Measurements from ENCODE around the gene CCR6. TPM values are rescaled to one million over a fixed set of nuclear protein-coding genes. Genes with fewer than 3 reads are reported as not detected.

Gene CCR6
- total RNA-seq, 6 experiments from 2014 or later = 0.06 to 0.58 (median 0.12) TPM; not detected in 3

DNA sequence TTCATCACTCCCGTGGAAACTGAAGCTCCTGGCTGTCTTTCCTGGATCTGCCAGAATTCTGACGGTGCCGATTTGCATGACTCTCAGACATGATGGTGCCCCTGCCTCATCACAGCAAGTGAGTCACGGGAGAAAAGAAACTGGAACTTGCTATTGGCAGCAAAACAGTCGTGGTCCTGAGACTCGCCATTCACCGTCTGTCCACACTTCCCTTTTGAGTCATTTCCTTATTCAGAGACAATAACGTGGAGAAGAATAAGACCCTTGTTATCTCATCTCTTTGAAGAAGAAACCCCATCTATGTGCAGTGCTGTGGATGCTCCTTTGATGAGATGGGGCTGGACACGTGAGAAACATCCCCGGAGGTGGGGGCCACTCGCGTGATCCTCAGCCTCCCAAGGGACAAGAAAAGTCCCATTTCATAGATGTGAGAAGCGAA lies 30.6 kb downstream of the CCR6 start:
- Histone ChIP-seq H3K4me3 (no peak overlapping the region), H3K27me3 (no peaks in the 10 kb centered on the region), H3K9me3 (no peaks in the 10 kb centered on the region), H3K4me1 (no peaks in the 10 kb centered on the region), H3K36me3 (no peaks in the 10 kb centered on the region), H3K27ac (no peak overlapping the region)
- 37% methylated on average over 11 of the region's 13 CpGs for WGBS (ENCODE audit: insufficient coverage, low coverage, low lambda C conversion rate, missing lambda C conversion rate)
- TF ChIP-seq, protein P1, sequence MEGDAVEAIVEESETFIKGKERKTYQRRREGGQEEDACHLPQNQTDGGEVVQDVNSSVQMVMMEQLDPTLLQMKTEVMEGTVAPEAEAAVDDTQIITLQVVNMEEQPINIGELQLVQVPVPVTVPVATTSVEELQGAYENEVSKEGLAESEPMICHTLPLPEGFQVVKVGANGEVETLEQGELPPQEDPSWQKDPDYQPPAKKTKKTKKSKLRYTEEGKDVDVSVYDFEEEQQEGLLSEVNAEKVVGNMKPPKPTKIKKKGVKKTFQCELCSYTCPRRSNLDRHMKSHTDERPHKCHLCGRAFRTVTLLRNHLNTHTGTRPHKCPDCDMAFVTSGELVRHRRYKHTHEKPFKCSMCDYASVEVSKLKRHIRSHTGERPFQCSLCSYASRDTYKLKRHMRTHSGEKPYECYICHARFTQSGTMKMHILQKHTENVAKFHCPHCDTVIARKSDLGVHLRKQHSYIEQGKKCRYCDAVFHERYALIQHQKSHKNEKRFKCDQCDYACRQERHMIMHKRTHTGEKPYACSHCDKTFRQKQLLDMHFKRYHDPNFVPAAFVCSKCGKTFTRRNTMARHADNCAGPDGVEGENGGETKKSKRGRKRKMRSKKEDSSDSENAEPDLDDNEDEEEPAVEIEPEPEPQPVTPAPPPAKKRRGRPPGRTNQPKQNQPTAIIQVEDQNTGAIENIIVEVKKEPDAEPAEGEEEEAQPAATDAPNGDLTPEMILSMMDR (IDR thresholded peaks at IDR 0.05) = no peak
- TF ChIP-seq POLR2A (IDR thresholded peaks at IDR 0.05) = no peak
- DNase-seq (no peak), ATAC-seq (peak; percentile 42 to 85 (median 64))
- intact Hi-C loops (cut with DNase I) = no loop called here

DNA sequence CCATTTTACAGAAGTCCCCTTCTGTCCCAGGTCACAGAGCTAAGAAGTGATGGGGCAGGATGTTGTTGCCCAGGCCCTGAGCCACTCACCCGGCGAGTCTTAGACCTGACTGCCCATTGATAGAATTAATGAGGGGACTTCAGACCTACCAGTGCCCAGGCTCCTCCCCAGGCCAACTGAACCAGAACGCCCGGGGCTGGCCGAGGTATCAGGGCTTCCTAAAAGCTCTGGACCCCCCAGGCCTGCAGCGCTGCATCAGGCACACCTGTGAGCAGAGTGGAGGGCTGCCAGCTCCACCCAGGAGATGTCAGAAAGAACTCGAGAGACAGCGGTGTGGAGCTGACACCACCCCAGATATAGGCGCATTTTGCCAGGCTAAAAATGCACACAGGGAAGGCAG lies 31.4 kb downstream of the CCR6 start:
- Histone ChIP-seq H3K4me3 (no peak overlapping the region), H3K4me1 (no peaks in the 10 kb centered on the region), H3K27ac (no peak overlapping the region), H3K27me3 (no peaks in the 10 kb centered on the region), H3K36me3 (no peaks in the 10 kb centered on the region), H3K9me3 (no peaks in the 10 kb centered on the region)
- TF ChIP-seq, protein P1 (IDR thresholded peaks at IDR 0.05) = no peak
- no peak for TF ChIP-seq POLR2A (IDR thresholded peaks at IDR 0.05)
- 77% methylated on average over 5 of the region's 9 CpGs for WGBS (ENCODE audit: insufficient coverage, low coverage, low lambda C conversion rate, missing lambda C conversion rate)
- DNase-seq = no peak
- intact Hi-C loops (cut with DNase I) = no loop called here
- ATAC-seq = no peak

DNA sequence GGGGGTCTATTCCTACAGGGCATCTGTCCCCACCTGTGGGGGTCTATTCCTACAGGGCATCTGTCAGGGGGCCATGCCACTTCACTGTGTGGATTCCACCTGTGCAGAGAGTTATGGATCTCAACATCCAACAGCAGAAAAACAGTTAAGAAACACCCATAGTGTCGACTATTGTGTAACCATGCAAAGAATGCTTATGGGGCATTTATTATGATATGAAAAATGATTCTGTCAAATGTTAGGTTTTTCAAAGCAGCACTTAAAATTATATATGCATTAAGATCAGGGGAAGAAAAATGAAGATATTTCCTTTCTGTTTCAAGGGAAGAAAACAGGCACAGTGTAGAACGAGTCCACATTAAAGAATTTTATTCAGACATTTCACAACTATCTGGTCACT lies 32.0 kb downstream of the CCR6 start:
- no peak for DNase-seq
- WGBS (ENCODE audit: insufficient coverage, low coverage, low lambda C conversion rate, missing lambda C conversion rate) = 44% methylated on average over 2 of the region's 2 CpGs
- Histone ChIP-seq H3K4me3 (no peak overlapping the region), H3K36me3 (no peaks in the 10 kb centered on the region), H3K27me3 (no peaks in the 10 kb centered on the region), H3K9me3 (no peaks in the 10 kb centered on the region), H3K27ac (no peak overlapping the region), H3K4me1 (no peaks in the 10 kb centered on the region)
- TF ChIP-seq, protein P1 (IDR thresholded peaks at IDR 0.05) = no peak
- no peak for TF ChIP-seq POLR2A (IDR thresholded peaks at IDR 0.05)
- no peak for ATAC-seq
- intact Hi-C loops (cut with DNase I) = no loop called here

DNA sequence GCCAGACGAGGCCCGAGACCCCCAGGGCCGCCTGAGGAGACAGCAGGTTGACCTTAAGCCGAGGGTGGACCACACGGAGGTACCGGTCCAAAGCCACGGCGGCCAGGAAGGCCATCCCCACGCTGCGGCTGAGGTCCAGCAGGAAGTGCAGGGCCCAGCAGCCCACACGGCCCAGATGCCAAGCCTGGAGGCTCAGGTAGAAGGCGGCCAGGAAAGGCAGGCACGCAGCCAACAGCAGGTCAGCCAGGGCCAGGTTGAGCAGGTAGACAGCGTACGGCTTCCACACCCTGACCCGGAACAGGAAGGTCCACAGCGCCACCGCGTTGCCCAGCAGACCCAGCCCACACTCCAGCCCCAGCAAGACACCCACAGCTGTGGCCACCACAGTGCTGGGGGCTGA lies 34.5 kb downstream of the CCR6 start:
- ATAC-seq (peak in 1 of 4 donors; percentile 8), DNase-seq (no peak)
- H3K27ac ChIP-seq = no peak overlapping the region
- intact Hi-C loops (cut with DNase I) = no loop called here
- H3K27me3 ChIP-seq = no peaks in the 10 kb centered on the region
- TF ChIP-seq, protein P1 (IDR thresholded peaks at IDR 0.05) = no peak
- no peak for TF ChIP-seq POLR2A (IDR thresholded peaks at IDR 0.05)
- WGBS (ENCODE audit: insufficient coverage, low coverage, low lambda C conversion rate, missing lambda C conversion rate) = 60% methylated on average over 1 of the region's 19 CpGs
- H3K9me3 ChIP-seq = no peaks in the 10 kb centered on the region
- H3K36me3 ChIP-seq = no peaks in the 10 kb centered on the region
- H3K4me3 ChIP-seq = no peak overlapping the region
- no peaks in the 10 kb centered on the region for H3K4me1 ChIP-seq

DNA sequence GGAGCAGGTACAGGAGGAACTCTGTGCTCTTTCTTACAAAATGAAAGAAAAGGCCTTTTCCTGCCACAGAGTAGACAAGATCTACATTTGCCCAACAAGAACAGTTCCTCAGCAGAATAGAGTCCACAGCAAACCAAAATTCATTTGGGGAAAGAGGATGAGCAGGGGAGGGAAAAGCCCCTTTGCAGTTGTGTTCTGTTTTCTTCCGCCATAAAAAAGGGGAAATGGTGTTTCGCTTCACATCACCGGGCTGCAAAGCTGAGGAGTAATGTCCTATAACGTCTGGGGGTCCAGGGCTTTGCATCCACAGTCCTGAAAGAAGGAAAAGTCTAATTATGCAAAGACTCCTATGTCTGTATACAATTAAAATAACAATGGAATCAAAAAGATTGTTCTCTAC lies 35.0 kb downstream of the CCR6 start, which contains the start of gene GPR31:
TSS of gene GPR31 (minus strand) at position 118 of the 400 bp plus-strand sequence. CDS start 149 bp downstream, outside the sequence.
- no peak for ATAC-seq
- intact Hi-C loops (cut with DNase I) = no loop called here
- Histone ChIP-seq H3K9me3 (no peaks in the 10 kb centered on the region), H3K4me1 (no peaks in the 10 kb centered on the region), H3K4me3 (no peak within 1 kb of the TSS), H3K36me3 (no peaks in the 10 kb centered on the region), H3K27ac (no peak within 1 kb of the TSS), H3K27me3 (no peaks in the 10 kb centered on the region)
- no peak for DNase-seq
- TF ChIP-seq, protein P1 (IDR thresholded peaks at IDR 0.05) = no peak
- no peak for TF ChIP-seq POLR2A (IDR thresholded peaks at IDR 0.05)
- WGBS (ENCODE audit: insufficient coverage, low coverage, low lambda C conversion rate, missing lambda C conversion rate) = 0% methylated on average over 1 of the region's 4 CpGs
